GM12878 (cell line): ENCODE data around the gene UNC119B. TPM values are rescaled to one million over a fixed set of nuclear protein-coding genes. Genes with fewer than 3 reads are reported as not detected.

ENCODE experiments used
- ATAC-seq: fragments of 200-7000 bp; cut with Tn5 transposase; 3 replicates; pipeline ENCODE4 v1.9.1; 2020; ENCODE audit warnings: mild to moderate bottlenecking, moderate library complexity
- BruUV-seq: library from RNA; stranded (reverse); fragments of 400-500 nt; replicated peaks from 2 replicates; lab custom pipeline; 2021; lab: Mats Ljungman, UMichigan
- CTCF ChIA-PET: fragments of 300-600 bp; sonication (Branson Sonifier 250); formaldehyde crosslinking; extraction: SDS; loops from one replicate; lab custom pipeline; 2021; ENCODE audit warnings: inconsistent platforms; lab: Yijun Ruan, JAX
- POLR2A ChIA-PET: fragments of 350-600 bp; formaldehyde crosslinking; extraction: SDS; loops from one replicate; lab custom pipeline; 2021; ENCODE audit warnings: inconsistent platforms; lab: Charles Lee
- RAD21 ChIA-PET: fragments of 300-600 bp; sonication (Branson Sonifier 250); formaldehyde crosslinking; loops from one replicate; lab custom pipeline; 2023; ENCODE audit warnings: antibody characterized with exemption; ENCODE audit not compliant: unreplicated experiment; lab: Charles Lee
- SMC1A ChIA-PET: fragments of 300-600 bp; sonication (Branson Sonifier 250); formaldehyde crosslinking; loops from one replicate; lab custom pipeline; 2023; ENCODE audit not compliant: unreplicated experiment, uncharacterized antibody; lab: Charles Lee
- DNase-seq: peaks from one replicate; pipeline ENCODE4 v3.0.0-alpha.2; 2011; ENCODE audit warnings: low read depth, low spot score
- FAIRE-seq: peaks from 3 replicates; lab custom pipeline; 2011; peaks lifted over from hg19 to GRCh38; lab: Jason Lieb, UNC
- H2AFZ ChIP-seq: 2 replicates; pipeline ENCODE4 v1.6.0; 2011; ENCODE audit warnings: low read depth, low read length, control low read depth; ENCODE audit not compliant: control insufficient read depth
- H3K27ac ChIP-seq: 2 replicates; pipeline ENCODE4 v1.5.1; 2011; ENCODE audit warnings: control low read depth; ENCODE audit not compliant: control insufficient read depth, insufficient read depth
- H3K27me3 ChIP-seq, 2 experiments: replicated peaks in 1 of 2; 2 replicates each; pipeline versions ENCODE4 v1.6.0 to v1.6.1; 2011; ENCODE audit warnings: low read length in 1 of 2; ENCODE audit not compliant: control insufficient read depth in 2 of 2, insufficient read depth in 2 of 2
- H3K36me3 ChIP-seq, 2 experiments: 2 replicates each; pipeline ENCODE4 v1.5.1; 2011; ENCODE audit warnings: low read length in 1 of 2; ENCODE audit not compliant: control insufficient read depth in 2 of 2, insufficient read depth in 2 of 2
- H3K4me1 ChIP-seq: 2 replicates; pipeline ENCODE4 v1.6.1; 2011; ENCODE audit warnings: mild to moderate bottlenecking, low read length, moderate library complexity, mixed read lengths; ENCODE audit not compliant: control insufficient read depth, insufficient read depth
- H3K4me2 ChIP-seq: 2 replicates; pipeline ENCODE4 v1.6.0; 2011; ENCODE audit warnings: control low read depth; ENCODE audit not compliant: control insufficient read depth, insufficient read depth
- H3K4me3 ChIP-seq: fragments of 200-600 bp; sonication (generic); 2 replicates; pipeline ENCODE4 v1.5.1; 2016
- H3K79me2 ChIP-seq: 2 replicates; pipeline ENCODE4 v1.6.0; 2011; ENCODE audit warnings: low read length; ENCODE audit not compliant: control insufficient read depth, insufficient read depth
- H3K9ac ChIP-seq: 2 replicates; pipeline ENCODE4 v1.8.0; 2011; ENCODE audit warnings: low read length, control low read depth, mixed read lengths; ENCODE audit not compliant: control insufficient read depth, insufficient read depth
- H3K9me3 ChIP-seq: replicated peaks from 3 replicates; pipeline ENCODE4 v1.5.1; 2011; ENCODE audit warnings: mild to moderate bottlenecking, low read length; ENCODE audit not compliant: control insufficient read depth, insufficient read depth
- H4K20me1 ChIP-seq: 2 replicates; pipeline ENCODE4 v1.6.0; 2011; ENCODE audit not compliant: control insufficient read depth, insufficient read depth
- CBFB ChIP-seq: IDR thresholded peaks from 2 replicates; pipeline ENCODE4 v1.6.1; 2016; ENCODE audit warnings: antibody characterized with exemption, low read depth
- ETV6 ChIP-seq, 2 experiments: fragments of 450-650 bp in 1 of 2; IDR thresholded peaks in 1 of 2; conservative IDR thresholded peaks in 1 of 2; 2 replicates each; pipeline ENCODE4 v1.6.1; 2014; ENCODE audit warnings: antibody characterized with exemption in 1 of 2, borderline replicate concordance in 1 of 2, low read depth in 1 of 2, mild to moderate bottlenecking in 1 of 2, moderate library complexity in 1 of 2
- IKZF2 ChIP-seq, 2 experiments: fragments of 450-650 bp; IDR thresholded peaks; 2 replicates each; pipeline ENCODE4 v1.6.1; 2017; ENCODE audit warnings: mild to moderate bottlenecking in 2 of 2, moderate library complexity in 2 of 2
- MEF2B ChIP-seq: fragments of 450-650 bp; IDR thresholded peaks from 2 replicates; pipeline ENCODE4 v1.6.1; 2018; ENCODE audit warnings: mild to moderate bottlenecking, moderate library complexity; ENCODE audit not compliant: partially characterized antibody, poor library complexity, severe bottlenecking
- NRF1 ChIP-seq: conservative IDR thresholded peaks from 2 replicates; pipeline ENCODE4 v1.6.1; 2011; ENCODE audit warnings: mild to moderate bottlenecking, low read depth, low read length, improper control_type of control experiment
- RUNX3 ChIP-seq: IDR thresholded peaks from 2 replicates; pipeline ENCODE4 v1.6.1; 2012; ENCODE audit warnings: low read length, inconsistent platforms
- ZSCAN29 ChIP-seq: fragments of 450-650 bp; IDR thresholded peaks from 2 replicates; pipeline ENCODE4 v1.6.1; 2017; ENCODE audit warnings: mild to moderate bottlenecking, moderate library complexity
- whole genome bisulfite sequencing: methylation state at CpG from one replicate; pipeline ENCODE4 v1.1.6; 2016; ENCODE audit warnings: low lambda C conversion rate; ENCODE audit not compliant: insufficient replicate concordance, insufficient coverage; ENCODE audit errors: missing lambda C conversion rate; 5-methylcytosine and 5-hydroxymethylcytosine counted together
- in situ Hi-C: fragments of 300-500 bp; cut with MboI; formaldehyde crosslinking; loops from 9 replicates; pipeline ENCODE4 v1.14.3; 2018; ENCODE audit warnings: mixed read lengths
- intact Hi-C: fragments of 100-400 bp; cut with micrococcal nuclease; formaldehyde crosslinking; loops from one replicate; pipeline ENCODE4 v1.14.2; 2022; ENCODE audit not compliant: unreplicated experiment
- polyA plus RNA-seq, 11 experiments: library from polyadenylated mRNA; depleted of rRNA in 4 of 11; unstranded in 6 of 11; stranded (reverse) in 5 of 11; fragments of >200 nt; fragmentation: Nextera tagmentation in 4 of 11; fragmentation: Illumina TruSeq in 1 of 11; extraction: Ambion mirVana in 4 of 11; extraction: Trizol in 1 of 11; gene quantifications; 1 replicate in 1 of 11; 2 replicates in 10 of 11; pipeline versions ENCODE4 v1.2.1 to v1.2.3, GENCODE V29; 2011 to 2016; ENCODE audit warnings: inconsistent platforms in 2 of 11, missing spikeins in 2 of 11, low read depth in 1 of 11
- total RNA-seq, 4 experiments: library from RNA; depleted of rRNA in 3 of 4; stranded (reverse); fragments of >200 nt in 3 of 4; fragmentation: Illumina TruSeq in 1 of 4; extraction: Trizol in 1 of 4; gene quantifications; 2 replicates each; pipeline versions ENCODE4 v1.2.1 to v1.2.3, GENCODE V29; 2013 to 2021
- TF ChIP-seq, protein P1 (sequence below): IDR thresholded peaks from 2 replicates; pipeline ENCODE4 v1.6.1; 2012; ENCODE audit warnings: low read depth, low read length, improper control_type of control experiment
- TF ChIP-seq, protein P2 (sequence below): fragments of 450-650 bp; IDR thresholded peaks from 2 replicates; pipeline ENCODE4 v1.6.1; 2017; ENCODE audit warnings: mild to moderate bottlenecking, low read depth, inconsistent platforms; ENCODE audit not compliant: poor library complexity, severe bottlenecking

Gene UNC119B
- total and polyA plus RNA-seq, 10 of the 15 experiments (the other 5 are each of a cell fraction or from before 2014, with no cell fraction given), result 4.3 to 31.5 (median 10.5) TPM

DNA sequence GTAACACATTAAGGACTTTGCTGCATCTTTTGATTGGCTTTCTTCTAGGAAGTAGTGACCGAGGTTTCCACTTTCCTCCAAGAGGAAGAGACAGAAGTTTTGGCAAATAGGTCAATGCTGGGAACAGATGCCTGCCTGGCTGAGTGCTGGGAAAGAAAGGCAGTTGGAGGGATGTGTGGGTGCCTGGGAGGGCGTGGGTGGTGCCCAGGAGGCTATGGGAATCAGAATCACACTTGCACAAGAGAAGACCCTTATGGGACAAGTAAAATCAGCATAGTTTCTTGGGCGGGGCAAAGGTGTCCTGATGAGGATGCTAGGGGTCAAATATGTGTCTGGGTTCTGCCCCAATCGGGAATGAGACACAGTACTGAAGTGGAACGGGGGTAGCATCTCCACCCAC is 14.5 kb downstream of the UNC119B start (continued):
- TF ChIP-seq NRF1, result no peak
- TF ChIP-seq, all 136 proteins: peak for 0

DNA sequence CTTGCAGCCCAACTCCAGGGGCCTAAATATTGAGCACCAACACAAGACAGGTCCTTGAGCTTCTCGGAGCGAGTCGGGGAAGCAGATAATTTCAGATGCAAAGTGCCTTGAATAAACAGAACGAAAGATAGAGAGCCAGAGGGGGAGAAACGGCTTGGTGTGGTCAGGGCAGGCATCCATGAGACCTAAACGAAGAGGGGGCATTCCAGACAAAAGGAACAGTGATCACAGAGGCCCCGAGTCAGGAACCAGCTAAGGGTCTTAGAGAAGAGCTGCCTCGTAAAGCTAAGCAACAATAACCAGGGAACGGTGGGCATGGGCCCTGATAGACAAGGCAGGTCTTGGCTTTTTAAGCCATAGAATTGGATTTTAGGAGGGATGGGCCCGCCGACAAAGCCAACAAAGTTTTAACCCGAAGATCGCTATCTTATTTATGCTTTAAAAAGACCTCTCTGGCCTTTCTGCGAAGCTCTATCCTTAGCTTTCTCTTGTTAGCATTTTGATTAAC is 14.9 kb downstream of the UNC119B start:
- BruUV-seq, result no TSS peak
- CTCF ChIA-PET, result interaction anchor here (0.6 to 1.5 kb wide), 8 partner anchors 52 to 1477 kb away, joined by 3 to 10 read pairs (median 4); partner anchors contain the start of gene POP5
- H3K27ac ChIP-seq, result no peak overlapping the region
- FAIRE-seq, result no peak
- peak overlapping the region; percentile 28; the same call in 1 of the 2 replicates for H3K9ac ChIP-seq
- H4K20me1 ChIP-seq, result no peaks in the 10 kb centered on the region
- POLR2A ChIA-PET, result interaction anchor here (0.5 kb wide), 2 partner anchors 17 to 22 kb away, joined by 3 to 4 read pairs; no protein-coding TSS in a partner anchor
- no peaks in the 10 kb centered on the region for H3K27me3 ChIP-seq
- RAD21 ChIA-PET, result interaction anchor here (0.6 to 1.5 kb wide), 6 partner anchors 15 to 335 kb away, joined by 3 to 7 read pairs (median 4); partner anchors contain the start of genes POP5 and UNC119B
- SMC1A ChIA-PET, result interaction anchor here (0.6 to 1.4 kb wide), 7 partner anchors 21 to 247 kb away, joined by 3 to 8 read pairs (median 3); partner anchors contain the start of gene POP5
- no peaks in the 10 kb centered on the region; the same call in 1 of the 2 replicates for H3K79me2 ChIP-seq
- no peak for DNase-seq
- no peaks in the 10 kb centered on the region for H3K9me3 ChIP-seq
- WGBS, result 35% methylated on average over 14 of the region's 14 CpGs
- intact Hi-C loops, result no loop called here
- H3K4me3 ChIP-seq, result peak overlapping the region; percentile 59
- H3K4me1 ChIP-seq, result peaks cover 22% of the 10 kb centered on the region
- H3K36me3 ChIP-seq, result peaks cover 4 to 6% of the 10 kb centered on the region in 2 experiments
- TF ChIP-seq ZSCAN29 (no peak), MEF2B (no peak), ETV6 (conservative IDR thresholded peaks at IDR 0.05 in 1 of 2, IDR thresholded peaks at IDR 0.05 in 1 of 2; ENCODE audit: borderline replicate concordance in 1 of 2, low read depth in 1 of 2) (no peak), CBFB (no peak), RUNX3 (no peak), IKZF2 (IDR thresholded peaks at IDR 0.05) (no peak)
- TF ChIP-seq, protein P1, sequence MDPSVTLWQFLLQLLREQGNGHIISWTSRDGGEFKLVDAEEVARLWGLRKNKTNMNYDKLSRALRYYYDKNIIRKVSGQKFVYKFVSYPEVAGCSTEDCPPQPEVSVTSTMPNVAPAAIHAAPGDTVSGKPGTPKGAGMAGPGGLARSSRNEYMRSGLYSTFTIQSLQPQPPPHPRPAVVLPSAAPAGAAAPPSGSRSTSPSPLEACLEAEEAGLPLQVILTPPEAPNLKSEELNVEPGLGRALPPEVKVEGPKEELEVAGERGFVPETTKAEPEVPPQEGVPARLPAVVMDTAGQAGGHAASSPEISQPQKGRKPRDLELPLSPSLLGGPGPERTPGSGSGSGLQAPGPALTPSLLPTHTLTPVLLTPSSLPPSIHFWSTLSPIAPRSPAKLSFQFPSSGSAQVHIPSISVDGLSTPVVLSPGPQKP, result no peak
- TF ChIP-seq, protein P2, sequence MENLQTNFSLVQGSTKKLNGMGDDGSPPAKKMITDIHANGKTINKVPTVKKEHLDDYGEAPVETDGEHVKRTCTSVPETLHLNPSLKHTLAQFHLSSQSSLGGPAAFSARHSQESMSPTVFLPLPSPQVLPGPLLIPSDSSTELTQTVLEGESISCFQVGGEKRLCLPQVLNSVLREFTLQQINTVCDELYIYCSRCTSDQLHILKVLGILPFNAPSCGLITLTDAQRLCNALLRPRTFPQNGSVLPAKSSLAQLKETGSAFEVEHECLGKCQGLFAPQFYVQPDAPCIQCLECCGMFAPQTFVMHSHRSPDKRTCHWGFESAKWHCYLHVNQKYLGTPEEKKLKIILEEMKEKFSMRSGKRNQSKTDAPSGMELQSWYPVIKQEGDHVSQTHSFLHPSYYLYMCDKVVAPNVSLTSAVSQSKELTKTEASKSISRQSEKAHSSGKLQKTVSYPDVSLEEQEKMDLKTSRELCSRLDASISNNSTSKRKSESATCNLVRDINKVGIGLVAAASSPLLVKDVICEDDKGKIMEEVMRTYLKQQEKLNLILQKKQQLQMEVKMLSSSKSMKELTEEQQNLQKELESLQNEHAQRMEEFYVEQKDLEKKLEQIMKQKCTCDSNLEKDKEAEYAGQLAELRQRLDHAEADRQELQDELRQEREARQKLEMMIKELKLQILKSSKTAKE, result no peak
- in situ Hi-C loops, result no loop called here
- H2AFZ ChIP-seq, result peak overlapping the region; percentile 88
- H3K4me2 ChIP-seq, result peak overlapping the region; percentile 53
- no peak for ATAC-seq
